Activated naive CD8-positive, alpha-beta T cell (primary cell): ENCODE results near the gene CRYBG2.
"Not testable (repeated sequence)": the region's sequence is repeated elsewhere in the genome, so short reads cannot be mapped to it uniquely, and the experiment has no call there.

Source experiments
- H3K27ac Mint-ChIP-seq: one replicate; pipeline ENCODE4 v1.8.0; 2021; ENCODE audit warnings: mixed read lengths
- H3K27me3 Mint-ChIP-seq: one replicate; pipeline ENCODE4 v1.8.0; 2021; ENCODE audit warnings: mixed read lengths
- H3K36me3 Mint-ChIP-seq: one replicate; pipeline ENCODE4 v1.8.0; 2021; ENCODE audit warnings: mixed read lengths
- H3K4me1 Mint-ChIP-seq: one replicate; pipeline ENCODE4 v1.8.0; 2021; ENCODE audit warnings: low read depth, mixed read lengths
- H3K4me3 Mint-ChIP-seq: one replicate; pipeline ENCODE4 v1.8.0; 2021; ENCODE audit warnings: mild to moderate bottlenecking, mixed read lengths
- H3K9me3 Mint-ChIP-seq: one replicate; pipeline ENCODE4 v1.8.0; 2021; ENCODE audit warnings: low read depth, mixed read lengths

The CRYBG2 gene

GRCh38 chr1:26376050-26376449, 22.1 kb upstream of the CRYBG2 start:
- no peaks in the 10 kb centered on the region for H3K9me3 Mint-ChIP-seq
- H3K4me1 Mint-ChIP-seq: peaks cover 86% of the 10 kb centered on the region
- H3K27me3 Mint-ChIP-seq: no peaks in the 10 kb centered on the region
- H3K36me3 Mint-ChIP-seq: peaks cover under 1% of the 10 kb centered on the region
- H3K4me3 Mint-ChIP-seq: no peak overlapping the region
- H3K27ac Mint-ChIP-seq: peak overlapping the region; percentile 10

- no peaks in the 10 kb centered on the region for H3K27me3 Mint-ChIP-seq
- peaks cover 5% of the 10 kb centered on the region for H3K36me3 Mint-ChIP-seq
- no peaks in the 10 kb centered on the region for H3K9me3 Mint-ChIP-seq
- peak overlapping the region; percentile 28 for H3K27ac Mint-ChIP-seq
- H3K4me1 Mint-ChIP-seq: peaks cover 90% of the 10 kb centered on the region
- peak overlapping the region; percentile 54 for H3K4me3 Mint-ChIP-seq
These were observed 21.2 kb upstream of the CRYBG2 start for GRCh38 chr1:26375081-26375480.

- Mint-ChIP-seq H3K4me3 (peak overlapping the region; percentile 43), H3K27ac (peak overlapping the region; percentile 50), H3K4me1 (peaks cover 93% of the 10 kb centered on the region)
- not testable (repeated sequence) for H3K36me3 Mint-ChIP-seq, H3K27me3 Mint-ChIP-seq, H3K9me3 Mint-ChIP-seq
These were observed 20.4 kb upstream of the CRYBG2 start for GRCh38 chr1:26374361-26374760.

GRCh38 chr1:26373789-26374188, 19.9 kb upstream of the CRYBG2 start:
- Mint-ChIP-seq H3K36me3 (peaks cover 5% of the 10 kb centered on the region), H3K27ac (peak overlapping the region; percentile 31), H3K4me1 (peaks cover 90% of the 10 kb centered on the region), H3K27me3 (no peaks in the 10 kb centered on the region), H3K4me3 (peak overlapping the region; percentile 63), H3K9me3 (no peaks in the 10 kb centered on the region)

- peaks cover 5% of the 10 kb centered on the region for H3K36me3 Mint-ChIP-seq
- no peaks in the 10 kb centered on the region for H3K27me3 Mint-ChIP-seq
- H3K9me3 Mint-ChIP-seq: no peaks in the 10 kb centered on the region
- peak overlapping the region; percentile 2 for H3K27ac Mint-ChIP-seq
- H3K4me3 Mint-ChIP-seq: peak overlapping the region; percentile 63
- peaks cover 87% of the 10 kb centered on the region for H3K4me1 Mint-ChIP-seq
These were observed 19.4 kb upstream of the CRYBG2 start for GRCh38 chr1:26373281-26373680.

- H3K9me3 Mint-ChIP-seq, H3K36me3 Mint-ChIP-seq, H3K27me3 Mint-ChIP-seq: not testable (repeated sequence)
- peaks cover 80% of the 10 kb centered on the region for H3K4me1 Mint-ChIP-seq
- peak within 1 kb of the TSS; percentile 43 for H3K27ac Mint-ChIP-seq
- H3K4me3 Mint-ChIP-seq: peak within 1 kb of the TSS; percentile 63
These were observed 18.7 kb upstream of the CRYBG2 start, which contains the start of gene ZNF683 for GRCh38 chr1:26372611-26373010. ZNF683 (minus strand) TSS chr1:26372750; CDS start chr1:26368571, 4,179 bp downstream.

- peak overlapping the region; percentile 16 for H3K27ac Mint-ChIP-seq
- H3K4me3 Mint-ChIP-seq: no peak overlapping the region
- no peaks in the 10 kb centered on the region for H3K9me3 Mint-ChIP-seq
- H3K27me3 Mint-ChIP-seq: no peaks in the 10 kb centered on the region
- H3K4me1 Mint-ChIP-seq: peaks cover 74% of the 10 kb centered on the region
- peaks cover 5% of the 10 kb centered on the region for H3K36me3 Mint-ChIP-seq
These were observed 18.1 kb upstream of the CRYBG2 start for GRCh38 chr1:26372039-26372438.

- H3K36me3 Mint-ChIP-seq: peaks cover 5% of the 10 kb centered on the region
- peaks cover 63% of the 10 kb centered on the region for H3K4me1 Mint-ChIP-seq
- H3K4me3 Mint-ChIP-seq: peak overlapping the region; percentile 46
- no peaks in the 10 kb centered on the region for H3K9me3 Mint-ChIP-seq
- no peaks in the 10 kb centered on the region for H3K27me3 Mint-ChIP-seq
- peak overlapping the region; percentile 43 for H3K27ac Mint-ChIP-seq
These were observed 16.9 kb upstream of the CRYBG2 start for GRCh38 chr1:26370591-26371382.

GRCh38 chr1:26368486-26368885, 14.6 kb upstream of the CRYBG2 start:
- no peaks in the 10 kb centered on the region for H3K27me3 Mint-ChIP-seq
- H3K4me1 Mint-ChIP-seq: peaks cover 54% of the 10 kb centered on the region
- H3K9me3 Mint-ChIP-seq: no peaks in the 10 kb centered on the region
- H3K4me3 Mint-ChIP-seq: no peak overlapping the region
- H3K27ac Mint-ChIP-seq: no peak overlapping the region
- H3K36me3 Mint-ChIP-seq: peaks cover 5% of the 10 kb centered on the region

GRCh38 chr1:26368006-26368405, 14.1 kb upstream of the CRYBG2 start:
- no peak overlapping the region for H3K4me3 Mint-ChIP-seq
- no peak overlapping the region for H3K27ac Mint-ChIP-seq
- no peaks in the 10 kb centered on the region for H3K27me3 Mint-ChIP-seq
- H3K36me3 Mint-ChIP-seq: peaks cover 5% of the 10 kb centered on the region
- H3K4me1 Mint-ChIP-seq: peaks cover 53% of the 10 kb centered on the region
- H3K9me3 Mint-ChIP-seq: no peaks in the 10 kb centered on the region

GRCh38 chr1:26367441-26367840, 13.5 kb upstream of the CRYBG2 start:
- no peaks in the 10 kb centered on the region for H3K27me3 Mint-ChIP-seq
- H3K9me3 Mint-ChIP-seq: no peaks in the 10 kb centered on the region
- no peak overlapping the region for H3K4me3 Mint-ChIP-seq
- H3K4me1 Mint-ChIP-seq: peaks cover 51% of the 10 kb centered on the region
- peaks cover 5% of the 10 kb centered on the region for H3K36me3 Mint-ChIP-seq
- no peak overlapping the region for H3K27ac Mint-ChIP-seq

- Mint-ChIP-seq H3K4me1 (peaks cover 40% of the 10 kb centered on the region), H3K36me3 (no peaks in the 10 kb centered on the region), H3K27ac (no peak overlapping the region), H3K27me3 (peaks cover 5% of the 10 kb centered on the region), H3K9me3 (no peaks in the 10 kb centered on the region), H3K4me3 (no peak overlapping the region)
These were observed 11.0 kb upstream of the CRYBG2 start for GRCh38 chr1:26364956-26365355.

- no peaks in the 10 kb centered on the region for H3K9me3 Mint-ChIP-seq
- H3K36me3 Mint-ChIP-seq: no peaks in the 10 kb centered on the region
- H3K4me3 Mint-ChIP-seq: no peak overlapping the region
- H3K4me1 Mint-ChIP-seq: peaks cover 43% of the 10 kb centered on the region
- peaks cover 5% of the 10 kb centered on the region for H3K27me3 Mint-ChIP-seq
- H3K27ac Mint-ChIP-seq: no peak overlapping the region
These were observed 9.9 kb upstream of the CRYBG2 start for GRCh38 chr1:26363549-26364448.

- no peak overlapping the region for H3K27ac Mint-ChIP-seq
- H3K4me3 Mint-ChIP-seq: peak overlapping the region; percentile 54
- no peaks in the 10 kb centered on the region for H3K36me3 Mint-ChIP-seq
- H3K9me3 Mint-ChIP-seq: no peaks in the 10 kb centered on the region
- H3K4me1 Mint-ChIP-seq: peaks cover 46% of the 10 kb centered on the region
- H3K27me3 Mint-ChIP-seq: peaks cover 5% of the 10 kb centered on the region
These were observed 8.4 kb upstream of the CRYBG2 start for GRCh38 chr1:26362331-26362730.

GRCh38 chr1:26361605-26362122, 7.7 kb upstream of the CRYBG2 start:
- H3K27ac Mint-ChIP-seq: no peak overlapping the region
- no peaks in the 10 kb centered on the region for H3K36me3 Mint-ChIP-seq
- H3K9me3 Mint-ChIP-seq: no peaks in the 10 kb centered on the region
- H3K27me3 Mint-ChIP-seq: peaks cover 5% of the 10 kb centered on the region
- peaks cover 46% of the 10 kb centered on the region for H3K4me1 Mint-ChIP-seq
- peak overlapping the region; percentile 54 for H3K4me3 Mint-ChIP-seq
